HL-60/S4 treated with phorbol 12-myristate 13-acetate at 8.2 ng/mL for 4 days and 3 days (cell line): Measurements from ENCODE around the gene FMNL3.
"Not testable (repeated sequence)": the region's sequence is repeated elsewhere in the genome, so short reads cannot be mapped to it uniquely, and the experiment has no call there.

Experiments used
- in situ Hi-C: fragments of 300-500 bp; cut with MboI; formaldehyde crosslinking; loops from 2 replicates; pipeline ENCODE4 v1.15.0; 2022; ENCODE audit warnings: low sequenced_read_pairs

The FMNL3 gene

DNA sequence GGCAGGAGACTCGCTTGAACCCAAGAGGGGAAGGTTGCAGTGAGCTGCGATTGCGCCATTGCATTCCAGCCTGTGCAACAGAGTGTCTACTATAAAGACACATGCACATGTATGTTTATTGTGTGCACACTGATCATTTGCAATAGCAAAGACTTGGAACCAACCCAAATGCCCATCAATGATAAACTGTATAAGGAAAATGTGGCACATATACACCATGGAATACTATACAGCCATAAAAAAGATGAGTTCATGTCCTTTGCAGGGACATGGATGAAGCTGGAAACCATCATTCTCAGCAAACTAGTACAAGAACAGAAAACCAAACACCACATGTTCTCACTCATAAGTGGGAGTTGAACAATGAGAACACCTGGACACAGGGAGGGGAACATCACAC lies 6.7 kb upstream of the FMNL3 start:
- in situ Hi-C loops, result not testable (repeated sequence)

GRCh38 chr12:49708851-49709250 lies 1.6 kb upstream of the FMNL3 start:
- in situ Hi-C loops, result loop anchor here (5.0 kb wide), 1 partner anchor 67 kb away; no protein-coding TSS in a partner anchor

DNA sequence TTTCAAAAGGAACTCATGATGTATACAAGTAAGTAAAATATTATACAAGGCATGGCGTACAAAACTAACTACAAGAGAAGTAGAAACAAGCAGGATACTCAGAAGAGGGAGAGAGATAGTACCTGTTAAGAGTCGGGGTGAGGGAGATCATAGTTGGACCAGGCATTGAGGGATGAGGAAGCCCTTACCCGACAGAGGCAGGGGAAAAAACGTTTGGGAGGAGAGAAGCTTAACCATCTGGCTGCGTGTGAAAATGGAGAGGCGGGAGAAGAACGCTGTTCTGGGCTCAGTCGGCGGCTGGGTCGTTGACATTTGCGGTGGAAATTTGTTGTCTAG lies 575 bp upstream of the FMNL3 start:
- in situ Hi-C loops, result loop anchor here (5.0 kb wide), 1 partner anchor 65 kb away; no protein-coding TSS in a partner anchor

DNA sequence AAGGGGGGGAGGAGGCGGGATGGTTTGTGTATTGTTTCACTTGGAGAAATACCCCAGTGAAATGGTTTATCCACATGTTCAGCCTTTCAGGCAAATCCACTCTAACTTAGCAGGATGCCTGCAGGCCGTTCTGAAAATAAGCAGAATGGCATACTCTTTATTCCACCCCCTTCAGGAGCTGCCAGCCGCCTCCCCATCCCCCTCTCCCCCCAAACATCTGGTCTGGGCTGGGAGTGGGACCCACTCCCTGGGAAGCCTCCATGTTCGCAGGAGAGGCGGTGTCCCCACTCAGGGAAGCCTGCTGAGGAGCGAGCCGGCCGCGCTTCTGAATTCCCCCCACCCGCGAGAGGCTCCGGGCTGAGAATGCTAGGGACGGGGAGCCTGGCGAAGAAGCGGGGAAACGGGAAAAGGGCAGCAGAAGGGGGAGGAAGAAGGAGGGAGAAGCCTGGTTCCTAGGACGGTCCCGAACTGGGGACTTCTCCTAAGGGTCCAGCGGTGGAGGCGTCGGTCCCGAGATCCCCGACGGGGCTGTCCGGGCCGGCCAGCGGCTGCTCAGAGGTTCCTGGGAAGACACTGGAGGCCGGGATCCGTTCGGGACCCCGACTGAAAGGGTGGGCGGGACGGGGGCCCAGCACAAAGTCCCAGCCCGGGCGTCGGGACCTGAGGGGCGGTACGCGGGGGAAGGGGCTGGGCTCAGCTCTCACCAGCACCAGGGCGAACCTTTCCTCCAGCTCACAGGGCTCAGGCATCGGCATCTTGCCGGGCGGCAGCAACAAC lies 666 bp downstream of the FMNL3 start:
- in situ Hi-C loops, result loop anchor here (5.0 kb wide), 1 partner anchor 64 kb away; no protein-coding TSS in a partner anchor

GRCh38 chr12:49705479-49706134 lies 1.6 kb downstream of the FMNL3 start:
- in situ Hi-C loops, result loop anchor here (5.0 kb wide), 1 partner anchor 63 kb away; no protein-coding TSS in a partner anchor

GRCh38 chr12:49703647-49704137 lies 3.5 kb downstream of the FMNL3 start:
- in situ Hi-C loops, result no loop called here

- in situ Hi-C loops, result no loop called here
Observed at GRCh38 chr12:49702676-49703215, 4.5 kb downstream of the FMNL3 start.

- in situ Hi-C loops, result no loop called here
Observed at GRCh38 chr12:49702009-49702408, 5.2 kb downstream of the FMNL3 start.

GRCh38 chr12:49698619-49699545 lies 8.3 kb downstream of the FMNL3 start:
- in situ Hi-C loops, result no loop called here

DNA sequence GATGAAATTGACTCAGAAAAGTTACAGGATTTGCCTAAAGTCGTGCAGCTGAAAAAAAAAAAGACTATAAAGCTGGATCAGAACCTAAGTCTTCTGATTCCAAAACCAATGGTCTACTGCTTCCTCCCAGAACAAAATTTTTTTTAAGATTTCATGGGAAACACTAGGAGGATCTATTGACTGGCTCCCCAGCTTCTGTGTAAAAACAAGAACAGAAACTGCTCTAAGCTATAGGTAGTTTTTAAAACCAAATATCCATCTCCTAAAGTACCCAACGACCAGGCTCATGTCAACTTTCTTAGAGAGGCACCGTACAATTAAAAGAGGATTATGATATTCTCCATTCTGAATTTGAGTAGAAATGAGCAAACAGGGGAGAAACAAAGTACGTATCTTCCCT lies 9.4 kb downstream of the FMNL3 start:
- in situ Hi-C loops, result no loop called here

- in situ Hi-C loops, result no loop called here
Observed at GRCh38 chr12:49696723-49697122, 10.5 kb downstream of the FMNL3 start.

DNA sequence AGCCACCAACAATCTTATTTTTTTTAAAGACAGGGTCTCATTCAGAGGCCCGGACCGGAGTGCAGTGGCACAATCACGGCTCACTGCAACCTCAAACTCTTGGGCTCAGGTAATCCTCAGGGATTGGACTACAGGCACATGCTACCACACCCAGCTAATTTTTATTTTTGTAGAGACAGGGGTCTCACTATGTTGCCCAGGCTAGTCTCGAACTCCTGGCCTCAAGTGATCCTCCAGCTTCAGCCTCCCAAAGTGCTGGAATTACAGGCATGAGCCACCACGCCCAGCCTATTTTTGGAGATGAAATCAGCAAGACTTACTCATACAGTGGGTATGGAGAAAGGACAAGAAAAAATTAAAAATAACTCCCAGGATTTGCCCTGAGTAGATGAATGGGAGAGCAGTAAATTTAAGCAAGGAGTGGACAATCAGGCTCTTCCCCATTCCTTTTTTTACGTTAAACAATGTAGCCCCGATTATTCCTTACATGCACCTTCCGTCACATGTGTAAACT lies 13.2 kb downstream of the FMNL3 start:
- in situ Hi-C loops, result no loop called here

GRCh38 chr12:49692851-49693250 lies 14.4 kb downstream of the FMNL3 start:
- in situ Hi-C loops, result no loop called here

DNA sequence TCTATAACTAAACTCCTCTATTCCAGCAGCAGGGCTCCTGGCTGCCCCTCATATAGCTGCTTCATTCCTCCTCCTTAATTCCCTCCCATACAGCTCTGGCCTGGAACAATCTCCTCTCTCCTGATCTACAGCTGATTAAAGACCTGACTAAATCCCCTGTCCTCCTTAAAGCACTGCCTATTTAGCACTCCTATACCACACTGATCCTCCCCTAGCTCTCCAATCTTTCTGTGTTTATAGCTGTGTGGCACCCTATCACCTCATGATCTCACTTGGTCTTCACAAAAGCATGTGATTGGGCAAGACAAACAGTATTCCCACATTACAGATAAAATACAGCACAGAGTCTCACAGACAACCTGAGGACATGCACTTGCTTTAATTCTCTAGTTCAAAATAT lies 17.4 kb downstream of the FMNL3 start:
- in situ Hi-C loops, result no loop called here

DNA sequence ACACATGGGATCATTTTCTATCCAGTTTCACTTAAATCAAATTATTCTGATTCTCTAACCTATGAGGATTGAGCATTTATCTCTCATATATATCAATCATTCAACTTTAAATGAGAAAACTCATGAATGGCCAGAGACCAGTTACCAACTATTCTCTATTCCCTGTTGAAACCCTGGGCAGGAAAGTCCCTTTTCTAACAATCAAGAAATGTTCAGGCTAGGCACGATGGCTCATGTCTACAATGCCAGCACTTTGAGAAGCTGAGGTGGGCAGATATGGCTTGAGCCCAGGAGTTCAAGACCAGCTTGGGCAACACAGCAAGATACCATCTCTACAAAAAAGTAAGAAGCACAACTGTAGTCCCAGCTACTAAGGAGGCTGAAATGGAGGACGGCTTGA lies 18.0 kb downstream of the FMNL3 start:
- in situ Hi-C loops, result no loop called here

- in situ Hi-C loops, result no loop called here
Observed at GRCh38 chr12:49687941-49688340, 19.3 kb downstream of the FMNL3 start.

- in situ Hi-C loops, result no loop called here
Observed at GRCh38 chr12:49684310-49684854, 22.8 kb downstream of the FMNL3 start.

DNA sequence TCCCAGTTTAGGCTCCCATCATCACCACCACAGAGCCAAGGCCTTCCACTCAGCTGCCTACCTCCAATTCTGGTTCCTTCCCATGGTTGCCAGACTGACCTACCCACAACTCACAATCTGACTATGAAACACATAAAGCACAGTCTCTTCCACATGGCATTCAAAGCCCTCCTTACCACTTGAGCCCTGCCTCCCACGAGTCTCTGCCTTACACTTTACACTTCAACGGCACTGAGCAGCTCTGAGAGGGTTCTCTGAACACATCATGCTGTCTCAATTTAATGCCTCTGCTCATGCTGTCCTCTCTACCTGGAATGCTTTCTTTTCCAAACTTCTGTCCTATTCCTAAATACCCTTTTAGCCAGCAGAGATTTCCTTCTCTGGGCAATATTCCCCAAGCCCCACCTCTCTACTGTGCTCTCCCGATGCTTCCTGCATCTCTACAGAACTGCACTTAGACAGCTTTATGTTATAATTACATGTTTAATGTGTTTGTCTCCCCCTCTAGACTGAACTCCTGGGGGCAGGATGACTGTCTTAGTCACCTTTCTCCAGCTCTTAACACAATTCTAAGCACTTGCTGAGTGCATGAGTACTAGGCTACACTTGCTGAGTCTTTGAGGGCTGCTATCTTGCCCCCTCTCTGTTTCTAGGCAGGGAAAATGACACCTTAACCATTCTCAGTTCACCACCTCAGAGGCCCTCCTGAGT lies 23.5 kb downstream of the FMNL3 start:
- in situ Hi-C loops, result no loop called here

- in situ Hi-C loops, result no loop called here
Observed at GRCh38 chr12:49680075-49680474, 27.1 kb downstream of the FMNL3 start.

- in situ Hi-C loops, result no loop called here
Observed at GRCh38 chr12:49678711-49679110, 28.5 kb downstream of the FMNL3 start.
